ENCODE data around the gene ACADM. TPM values are rescaled to one million over a fixed set of nuclear protein-coding genes. Genes with fewer than 3 reads are reported as not detected.
"Not testable (repeated sequence)": the region's sequence is repeated elsewhere in the genome, so short reads cannot be mapped to it uniquely, and the experiment has no call there.

Gene ACADM
- total RNA-seq, 6 experiments from 2014 or later, result 71.9 to 168 (median 124) TPM

DNA sequence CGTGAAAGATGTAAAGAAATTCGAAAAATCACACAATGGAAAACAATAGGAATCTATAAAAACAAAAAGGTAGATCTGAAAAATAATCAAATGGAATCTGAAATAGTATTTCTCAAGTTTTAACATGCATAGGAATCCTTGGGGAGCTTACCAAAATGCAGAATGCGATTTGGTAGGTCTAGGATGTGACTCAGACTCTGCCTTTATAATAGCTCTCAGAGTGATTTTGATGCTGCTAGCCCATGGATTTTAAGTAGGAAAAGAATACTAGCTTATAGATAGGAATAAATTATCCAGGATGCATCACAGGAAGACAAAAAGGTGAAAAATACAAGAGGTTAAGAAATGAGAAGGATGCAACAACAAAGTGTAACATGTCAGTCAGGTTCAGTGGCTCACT, 47.5 kb downstream of the ACADM start:
- intact Hi-C loops (cut with DNase I), result no loop called here
- no peak for TF ChIP-seq POLR2A (IDR thresholded peaks at IDR 0.05)
- TF ChIP-seq, protein P1, sequence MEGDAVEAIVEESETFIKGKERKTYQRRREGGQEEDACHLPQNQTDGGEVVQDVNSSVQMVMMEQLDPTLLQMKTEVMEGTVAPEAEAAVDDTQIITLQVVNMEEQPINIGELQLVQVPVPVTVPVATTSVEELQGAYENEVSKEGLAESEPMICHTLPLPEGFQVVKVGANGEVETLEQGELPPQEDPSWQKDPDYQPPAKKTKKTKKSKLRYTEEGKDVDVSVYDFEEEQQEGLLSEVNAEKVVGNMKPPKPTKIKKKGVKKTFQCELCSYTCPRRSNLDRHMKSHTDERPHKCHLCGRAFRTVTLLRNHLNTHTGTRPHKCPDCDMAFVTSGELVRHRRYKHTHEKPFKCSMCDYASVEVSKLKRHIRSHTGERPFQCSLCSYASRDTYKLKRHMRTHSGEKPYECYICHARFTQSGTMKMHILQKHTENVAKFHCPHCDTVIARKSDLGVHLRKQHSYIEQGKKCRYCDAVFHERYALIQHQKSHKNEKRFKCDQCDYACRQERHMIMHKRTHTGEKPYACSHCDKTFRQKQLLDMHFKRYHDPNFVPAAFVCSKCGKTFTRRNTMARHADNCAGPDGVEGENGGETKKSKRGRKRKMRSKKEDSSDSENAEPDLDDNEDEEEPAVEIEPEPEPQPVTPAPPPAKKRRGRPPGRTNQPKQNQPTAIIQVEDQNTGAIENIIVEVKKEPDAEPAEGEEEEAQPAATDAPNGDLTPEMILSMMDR (IDR thresholded peaks at IDR 0.05), result no peak
- no peaks in the 10 kb centered on the region for H3K36me3 ChIP-seq
- no peak for ATAC-seq
- DNase-seq, result no peak
- no peaks in the 10 kb centered on the region for H3K4me1 ChIP-seq
- no peaks in the 10 kb centered on the region for H3K27me3 ChIP-seq
- WGBS (ENCODE audit: insufficient coverage, low coverage, low lambda C conversion rate, missing lambda C conversion rate), result 60% methylated on average over 3 of the region's 3 CpGs
- H3K27ac ChIP-seq, result no peak overlapping the region
- H3K4me3 ChIP-seq, result no peak overlapping the region
- H3K9me3 ChIP-seq, result no peaks in the 10 kb centered on the region

DNA sequence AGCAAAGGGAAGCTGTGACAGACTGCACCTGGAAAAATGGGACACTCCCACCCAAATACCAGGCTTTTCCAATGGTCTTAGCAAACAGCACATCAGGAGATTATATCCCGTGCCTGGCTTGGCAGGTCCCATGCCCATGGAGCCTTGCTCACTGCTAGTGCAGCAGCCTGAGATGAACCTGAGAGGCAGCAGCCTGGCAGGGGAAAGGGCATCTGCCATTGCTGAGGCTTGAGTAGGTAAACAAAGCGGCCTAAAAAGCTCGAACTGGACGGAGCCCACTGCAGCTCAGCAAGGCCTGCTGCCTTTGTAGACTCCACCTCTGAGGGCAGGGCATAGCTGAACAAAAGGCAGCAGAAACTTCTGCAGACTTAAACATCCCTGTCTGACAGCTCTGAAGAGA, 53.3 kb downstream of the ACADM start:
- H3K9me3 ChIP-seq; H3K4me1 ChIP-seq; H3K27me3 ChIP-seq; intact Hi-C loops (cut with DNase I); H3K36me3 ChIP-seq; H3K27ac ChIP-seq; ATAC-seq; H3K4me3 ChIP-seq; DNase-seq: not testable (repeated sequence)
- 68% methylated on average over 4 of the region's 4 CpGs for WGBS (ENCODE audit: insufficient coverage, low coverage, low lambda C conversion rate, missing lambda C conversion rate)

DNA sequence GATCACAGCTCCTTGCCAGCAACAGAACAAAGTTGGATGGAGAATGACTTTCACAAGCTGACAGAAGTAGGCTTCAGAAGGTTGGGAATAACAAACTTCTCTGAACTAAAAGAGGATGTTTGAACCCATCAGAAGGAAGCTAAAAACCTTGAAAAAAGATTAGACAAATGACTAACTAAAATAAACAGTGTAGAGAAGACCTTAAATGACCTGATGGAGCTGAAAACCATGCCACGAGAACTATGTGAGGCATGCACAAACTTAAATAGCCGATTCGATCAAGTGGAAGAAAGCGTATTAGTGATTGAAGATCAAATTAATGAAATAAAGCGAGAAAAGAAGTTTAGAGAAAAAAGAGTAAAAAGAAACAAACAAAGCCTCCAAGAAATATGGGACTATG, 54.2 kb downstream of the ACADM start:
- 70% methylated on average over 5 of the region's 5 CpGs for WGBS (ENCODE audit: insufficient coverage, low coverage, low lambda C conversion rate, missing lambda C conversion rate)
- intact Hi-C loops (cut with DNase I); H3K9me3 ChIP-seq: not testable (repeated sequence)

DNA sequence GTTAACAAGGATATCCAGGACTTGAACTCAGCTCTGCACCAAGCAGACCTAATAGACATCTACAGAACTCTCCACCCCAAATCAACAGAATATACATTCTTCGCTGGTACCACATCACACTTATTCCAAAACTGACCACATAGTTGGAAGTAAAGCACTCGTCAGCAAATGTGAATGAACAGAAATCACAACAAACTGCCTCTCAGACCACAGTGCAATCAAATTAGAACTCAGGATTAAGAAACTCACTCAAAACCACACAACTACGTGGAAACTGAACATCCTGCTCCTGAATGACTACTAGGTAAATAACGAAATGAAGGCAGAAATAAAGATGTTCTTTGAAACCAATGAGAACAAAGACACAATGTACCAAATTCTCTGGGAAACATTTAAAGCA, 55.7 kb downstream of the ACADM start:
- not testable (repeated sequence) for H3K4me1 ChIP-seq, DNase-seq, ATAC-seq, H3K27ac ChIP-seq, H3K27me3 ChIP-seq, H3K9me3 ChIP-seq, H3K4me3 ChIP-seq, H3K36me3 ChIP-seq
- intact Hi-C loops (cut with DNase I), result loop anchor here in 1 of 2 donors (10.0 kb wide), 1 partner anchor 55 kb away; the partner anchor contains the start of gene ACADM
- 60% methylated on average over 4 of the region's 4 CpGs for WGBS (ENCODE audit: insufficient coverage, low coverage, low lambda C conversion rate, missing lambda C conversion rate)

More for the DNA sequence above, 54.2 kb downstream of the ACADM start:
- not testable (repeated sequence) for ATAC-seq, H3K27me3 ChIP-seq, H3K36me3 ChIP-seq, H3K4me1 ChIP-seq, H3K27ac ChIP-seq, DNase-seq, H3K4me3 ChIP-seq

DNA sequence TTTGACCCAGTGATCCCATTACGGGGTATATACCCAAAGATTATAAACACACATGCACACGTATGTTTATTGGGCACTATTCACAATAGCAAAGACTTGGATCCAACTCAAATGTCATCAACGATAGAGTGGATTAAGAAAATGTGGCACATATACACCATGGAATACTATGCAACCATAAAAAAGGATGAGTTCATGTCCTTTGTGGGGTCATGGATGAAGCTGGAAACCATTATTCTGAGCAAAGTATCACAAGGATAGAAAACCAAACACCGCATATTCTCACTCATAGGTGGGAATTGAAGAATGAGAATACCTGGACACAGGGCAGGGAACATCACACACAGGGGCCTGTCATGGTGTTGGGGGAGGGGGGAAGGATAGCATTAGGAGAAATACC, 59.4 kb downstream of the ACADM start:
- not testable (repeated sequence) for H3K9me3 ChIP-seq, H3K4me3 ChIP-seq, H3K36me3 ChIP-seq, H3K27ac ChIP-seq, DNase-seq, H3K27me3 ChIP-seq, ATAC-seq
- intact Hi-C loops (cut with DNase I), result loop anchor here in 1 of 2 donors (10.0 kb wide), 1 partner anchor 59 kb away; the partner anchor contains the start of gene ACADM
- WGBS (ENCODE audit: insufficient coverage, low coverage, low lambda C conversion rate, missing lambda C conversion rate), result 88% methylated on average over 4 of the region's 4 CpGs
- H3K4me1 ChIP-seq, result peaks cover 0 to 21% (median 10%) of the 10 kb centered on the region in 4 donors

DNA sequence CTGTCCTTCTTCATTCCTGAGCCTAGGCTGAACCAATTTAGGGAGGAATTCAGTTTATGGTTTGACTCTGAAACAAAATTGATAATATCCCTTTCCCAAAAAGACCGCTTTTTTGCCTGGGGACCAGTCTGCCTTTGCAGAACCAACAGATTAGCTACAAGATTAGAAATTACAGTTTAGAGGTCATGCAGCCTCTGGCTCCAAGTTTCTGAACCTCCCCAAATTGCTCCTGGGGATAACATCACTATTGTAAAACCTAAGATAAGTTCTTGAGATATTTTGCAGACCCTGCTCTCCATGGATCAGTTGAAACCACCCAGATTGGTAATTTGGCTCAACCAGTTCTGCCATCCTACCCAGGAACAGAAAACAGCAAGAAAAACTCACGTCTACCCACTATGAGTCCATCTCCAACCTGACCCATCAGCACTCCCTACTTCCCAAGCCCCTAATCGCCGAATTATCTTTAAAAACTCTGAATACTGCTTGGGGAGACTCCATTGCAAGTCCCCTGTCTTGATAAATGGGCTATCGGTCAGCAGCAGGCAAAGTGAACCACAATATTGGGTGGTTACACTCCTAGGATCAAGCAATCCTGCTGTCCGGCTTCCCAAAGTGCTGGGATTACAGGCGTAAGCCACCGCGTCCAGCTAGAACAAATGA, 60.9 kb downstream of the ACADM start:
- H3K27me3 ChIP-seq, result no peaks in the 10 kb centered on the region
- 0% methylated on average over 8 of the region's 9 CpGs for WGBS (ENCODE audit: insufficient coverage, low coverage, low lambda C conversion rate, missing lambda C conversion rate)
- intact Hi-C loops (cut with DNase I), result loop anchor here in 1 of 2 donors (10.0 kb wide), 1 partner anchor 61 kb away; the partner anchor contains the start of gene ACADM

More for the DNA sequence above, 60.9 kb downstream of the ACADM start:
- DNase-seq (no peak), ATAC-seq (peak; percentile 45 to 64 (median 58))
- no peak for TF ChIP-seq POLR2A (IDR thresholded peaks at IDR 0.05)
- Histone ChIP-seq H3K4me3 (peak overlapping the region; percentile 61 to 81 (median 64)), H3K9me3 (no peaks in the 10 kb centered on the region), H3K27ac (peak overlapping the region; percentile 71 to 85 (median 73)), H3K36me3 (peaks cover 0 to 12% (median 2%) of the 10 kb centered on the region in 4 donors), H3K4me1 (peaks cover 0 to 35% (median 18%) of the 10 kb centered on the region in 4 donors)

All from right lobe of liver (tissue), 6 donors.